B cell (primary cell): ENCODE data around the gene M1AP.

ENCODE experiments used
- CTCF ChIP-seq: fragments of 200-600 bp; IDR thresholded peaks from one replicate; pipeline ENCODE4 v1.8.0; 2022; ENCODE audit warnings: antibody characterized with exemption, mild to moderate bottlenecking
- EZH2 ChIP-seq: IDR thresholded peaks from 2 replicates; pipeline ENCODE4 v1.6.1; 2012; ENCODE audit warnings: borderline replicate concordance, low read depth, mild to moderate bottlenecking, moderate library complexity, low read length; ENCODE audit not compliant: insufficient read depth, poor library complexity, severe bottlenecking

GRCh38 chr2:74688881-74689280 lies 40.8 kb upstream of the M1AP start:
- TF ChIP-seq CTCF (no peak), EZH2 (no peak)
